ENCODE data around the gene ATAD1. TPM values are rescaled to one million over a fixed set of nuclear protein-coding genes. Genes with fewer than 3 reads are reported as not detected.
"Not testable (repeated sequence)": the region's sequence is repeated elsewhere in the genome, so short reads cannot be mapped to it uniquely, and the experiment has no call there.

Gene ATAD1
- total RNA-seq, 1 experiment from 2014 or later: 26.3 TPM

GRCh38 chr10:87829986-87830729, 12.1 kb upstream of the ATAD1 start:
- no TSS peak for BruUV-seq (replicated peaks)
- no peak overlapping the region for H3K27ac ChIP-seq
- DNase-seq: no peak
- no peaks in the 10 kb centered on the region for H3K36me3 ChIP-seq (ENCODE audit: low read depth)
- H3K9me3 ChIP-seq (ENCODE audit: insufficient read depth, low read depth): no peaks in the 10 kb centered on the region
- H2AFZ ChIP-seq: no peak overlapping the region
- H3K4me1 ChIP-seq (replicated peaks; ENCODE audit: insufficient read depth): no peaks in the 10 kb centered on the region
- no peaks in the 10 kb centered on the region for H3F3A ChIP-seq (ENCODE audit: insufficient read depth, low read depth)
- ChIA-PET CTCF (no interaction called here), POLR2A (ENCODE audit: unreplicated experiment) (no interaction called here)
- TF ChIP-seq CTCF (conservative IDR thresholded peaks at IDR 0.05) (no peak), EZH2 (IDR thresholded peaks at IDR 0.05; ENCODE audit: low read depth) (no peak)
- no peak overlapping the region for H3K4me3 ChIP-seq
- no peaks in the 10 kb centered on the region for H3K79me2 ChIP-seq (ENCODE audit: low read depth)
- intact Hi-C loops (cut with micrococcal nuclease; ENCODE audit: unreplicated experiment): no loop called here
- H3K4me2 ChIP-seq: no peak overlapping the region
- no peaks in the 10 kb centered on the region for H3K27me3 ChIP-seq (ENCODE audit: insufficient read depth, low read depth)
- H3K9me2 ChIP-seq (ENCODE audit: insufficient read depth): no peaks in the 10 kb centered on the region
- H4K20me1 ChIP-seq (ENCODE audit: insufficient read depth): no peaks in the 10 kb centered on the region

- DNase-seq; H3K27ac ChIP-seq; H3K9me2 ChIP-seq (ENCODE audit: insufficient read depth); H4K20me1 ChIP-seq (ENCODE audit: insufficient read depth); POLR2A ChIA-PET (ENCODE audit: unreplicated experiment); H3K36me3 ChIP-seq (ENCODE audit: low read depth); H3K9me3 ChIP-seq (ENCODE audit: insufficient read depth, low read depth); H3F3A ChIP-seq (ENCODE audit: insufficient read depth, low read depth); H3K79me2 ChIP-seq (ENCODE audit: low read depth); H3K4me1 ChIP-seq (replicated peaks; ENCODE audit: insufficient read depth); H3K4me2 ChIP-seq; BruUV-seq (replicated peaks); H2AFZ ChIP-seq; H3K4me3 ChIP-seq; CTCF ChIA-PET; H3K27me3 ChIP-seq (ENCODE audit: insufficient read depth, low read depth); intact Hi-C loops (cut with micrococcal nuclease; ENCODE audit: unreplicated experiment): not testable (repeated sequence)
Measured at GRCh38 chr10:87829051-87829450, 11.0 kb upstream of the ATAD1 start.

GRCh38 chr10:87827681-87828080, 9.7 kb upstream of the ATAD1 start:
- Histone ChIP-seq H3K4me2 (no peak overlapping the region), H3K4me1 (replicated peaks; ENCODE audit: insufficient read depth) (no peaks in the 10 kb centered on the region), H3K79me2 (ENCODE audit: low read depth) (no peaks in the 10 kb centered on the region), H3K27me3 (ENCODE audit: insufficient read depth, low read depth) (no peaks in the 10 kb centered on the region), H3K27ac (no peak overlapping the region), H3F3A (ENCODE audit: insufficient read depth, low read depth) (no peaks in the 10 kb centered on the region), H3K36me3 (ENCODE audit: low read depth) (no peaks in the 10 kb centered on the region), H3K4me3 (no peak overlapping the region), H4K20me1 (ENCODE audit: insufficient read depth) (no peaks in the 10 kb centered on the region), H3K9me3 (ENCODE audit: insufficient read depth, low read depth) (no peaks in the 10 kb centered on the region), H2AFZ (no peak overlapping the region), H3K9me2 (ENCODE audit: insufficient read depth) (no peaks in the 10 kb centered on the region)
- intact Hi-C loops (cut with micrococcal nuclease; ENCODE audit: unreplicated experiment): no loop called here
- TF ChIP-seq EZH2 (IDR thresholded peaks at IDR 0.05; ENCODE audit: low read depth) (no peak), CTCF (conservative IDR thresholded peaks at IDR 0.05) (no peak)
- POLR2A ChIA-PET (ENCODE audit: unreplicated experiment): no interaction called here
- no peak for DNase-seq
- CTCF ChIA-PET: no interaction called here
- BruUV-seq (replicated peaks): no TSS peak

GRCh38 chr10:87826653-87827052, 8.6 kb upstream of the ATAD1 start:
- no peak for TF ChIP-seq CTCF (conservative IDR thresholded peaks at IDR 0.05)
- no peak for TF ChIP-seq EZH2 (IDR thresholded peaks at IDR 0.05; ENCODE audit: low read depth)
- no peak for DNase-seq
- H3K27me3 ChIP-seq (ENCODE audit: insufficient read depth, low read depth): no peaks in the 10 kb centered on the region

More at GRCh38 chr10:87826653-87827052, 8.6 kb upstream of the ATAD1 start:
- Histone ChIP-seq H3F3A (ENCODE audit: insufficient read depth, low read depth) (no peaks in the 10 kb centered on the region), H3K36me3 (ENCODE audit: low read depth) (no peaks in the 10 kb centered on the region), H4K20me1 (ENCODE audit: insufficient read depth) (no peaks in the 10 kb centered on the region), H3K4me1 (replicated peaks; ENCODE audit: insufficient read depth) (no peaks in the 10 kb centered on the region), H3K4me3 (no peak overlapping the region), H3K9me3 (ENCODE audit: insufficient read depth, low read depth) (no peaks in the 10 kb centered on the region), H3K27ac (no peak overlapping the region), H3K9me2 (ENCODE audit: insufficient read depth) (no peaks in the 10 kb centered on the region), H2AFZ (no peak overlapping the region), H3K4me2 (no peak overlapping the region), H3K79me2 (ENCODE audit: low read depth) (no peaks in the 10 kb centered on the region)
- intact Hi-C loops (cut with micrococcal nuclease; ENCODE audit: unreplicated experiment): no loop called here
- POLR2A ChIA-PET (ENCODE audit: unreplicated experiment): no interaction called here
- CTCF ChIA-PET: no interaction called here
- no TSS peak for BruUV-seq (replicated peaks)
